Adrenal gland (tissue), 12 donors: ENCODE data around the gene ATXN3L. TPM values are rescaled to one million over a fixed set of nuclear protein-coding genes. Genes with fewer than 3 reads are reported as not detected.
"Not testable (repeated sequence)": the region's sequence is repeated elsewhere in the genome, so short reads cannot be mapped to it uniquely, and the experiment has no call there.

ENCODE experiments used
- DNase-seq, 7 donors: peaks; one replicate each; pipeline ENCODE4 v3.0.0-alpha.2; 2019 to 2020
- H3K27ac ChIP-seq, 5 donors: fragments of 200-600 bp; sonication (generic) in 4 of 5; 1 replicate in 3 of 5; 2 replicates in 2 of 5; pipeline versions ENCODE4 v1.5.1 to v1.8.0; 2016 to 2020; ENCODE audit warnings: mild to moderate bottlenecking in 1 of 5
- H3K27me3 ChIP-seq: fragments of 200-600 bp; 2 replicates; pipeline ENCODE4 v1.8.0; 2021
- H3K36me3 ChIP-seq, 2 donors: fragments of 200-600 bp; replicated peaks in 1 of 2; 1 replicate in 1 of 2; 2 replicates in 1 of 2; pipeline versions ENCODE4 v1.5.1 to v1.8.0; 2018 to 2022
- H3K4me1 ChIP-seq, 2 donors: fragments of 200-600 bp; replicated peaks in 1 of 2; 1 replicate in 1 of 2; 2 replicates in 1 of 2; pipeline versions ENCODE4 v1.5.1 to v1.8.0; 2018 to 2021
- H3K4me3 ChIP-seq, 4 donors: fragments of 200-600 bp; sonication (generic) in 3 of 4; one replicate each; pipeline ENCODE4 v1.5.1; 2016 to 2018
- H3K9me3 ChIP-seq, 3 donors: fragments of 200-600 bp; sonication (generic) in 1 of 3; replicated peaks in 1 of 3; 1 replicate in 2 of 3; 2 replicates in 1 of 3; pipeline versions ENCODE4 v1.5.1 to v1.8.0; 2016 to 2021
- CTCF ChIP-seq, 6 experiments: fragments of 450-650 bp in 4 of 6; fragments of 200-600 bp in 2 of 6; sonication (generic) in 1 of 6; IDR thresholded peaks; 1 replicate in 5 of 6; 2 replicates in 1 of 6; pipeline versions ENCODE4 v1.5.1 to v1.8.0; 2016 to 2021; ENCODE audit warnings: antibody characterized with exemption in 6 of 6, mild to moderate bottlenecking in 2 of 6, moderate library complexity in 1 of 6
- POLR2A ChIP-seq, 2 donors: fragments of 450-650 bp; IDR thresholded peaks; one replicate each; pipeline ENCODE4 v1.6.1; 2017; ENCODE audit warnings: antibody characterized with exemption in 2 of 2, mild to moderate bottlenecking in 2 of 2, moderate library complexity in 1 of 2
- WGBS, 4 donors: extraction: QIAGEN DNeasy Blood & Tissue Kit in 2 of 4; methylation state at CpG; one replicate each; pipeline versions ENCODE4 v1.1.5 to v1.1.7; 2013 to 2017; 5-methylcytosine and 5-hydroxymethylcytosine counted together
- intact Hi-C, 2 donors: fragments of 100-400 bp; cut with DNase I; formaldehyde crosslinking; loops; one replicate each; pipeline versions ENCODE4 v1.14.1 to v1.15.0; 2022 to 2023
- polyA plus RNA-seq, 3 donors: library from polyadenylated mRNA; stranded (reverse); fragments of 200-250 nt in 2 of 3; fragments of 350-450 nt in 1 of 3; fragmentation: Illumina TruSeq in 1 of 3; extraction: RNeasy Lipid Tissue Mini Kit (QIAGEN cat#74804) in 1 of 3; gene quantifications; one replicate each; pipeline ENCODE4 v1.2.3, GENCODE V29; 2013 to 2014
- total RNA-seq, 9 donors: library from RNA; depleted of rRNA in 4 of 9; stranded (reverse); fragments of >200 nt in 4 of 9; fragments of 120-200 nt in 1 of 9; fragmentation: NEBNext Ultra II Directional in 1 of 9; extraction: Animal tissue kit (Norgen Biotek cat#: 25700) in 1 of 9; gene quantifications; one replicate each; pipeline versions ENCODE4 v1.1.0 to v1.2.4, GENCODE V29; 2013 to 2023
- donor health status: healthy with polysubstance abuse.
- donor health status: Bipolar disorder and iron deficiency.
- donor health status: DM: yes; HTN: yes; CAD: no.
- donor health status: DM: no; HTN: no; CAD: no.
- donor health status: DM: no; HTN: no; CAD: no.
- donor health status: DM: yes; HTN: yes; CAD: no.

Gene ATXN3L
- total and polyA plus RNA-seq, 12 donors: not detected

- intact Hi-C loops: no loop called here
- TF ChIP-seq CTCF (IDR thresholded peaks at IDR 0.05): no peak
- TF ChIP-seq POLR2A (IDR thresholded peaks at IDR 0.05): no peak
- no peaks in the 10 kb centered on the region for H3K4me1 ChIP-seq
- peaks cover 6% of the 10 kb centered on the region for H3K27me3 ChIP-seq
- 58 to 82% (median 73%) methylated on average over 3 of the region's 3 CpGs for WGBS, 4 donors
- no peak overlapping the region for H3K27ac ChIP-seq
- DNase-seq: no peak
- no peaks in the 10 kb centered on the region for H3K9me3 ChIP-seq
- H3K4me3 ChIP-seq: no peak overlapping the region
- no peaks in the 10 kb centered on the region for H3K36me3 ChIP-seq
Observed at GRCh38 chrX:13304052-13304451, 15.8 kb downstream of the ATXN3L start.

DNA sequence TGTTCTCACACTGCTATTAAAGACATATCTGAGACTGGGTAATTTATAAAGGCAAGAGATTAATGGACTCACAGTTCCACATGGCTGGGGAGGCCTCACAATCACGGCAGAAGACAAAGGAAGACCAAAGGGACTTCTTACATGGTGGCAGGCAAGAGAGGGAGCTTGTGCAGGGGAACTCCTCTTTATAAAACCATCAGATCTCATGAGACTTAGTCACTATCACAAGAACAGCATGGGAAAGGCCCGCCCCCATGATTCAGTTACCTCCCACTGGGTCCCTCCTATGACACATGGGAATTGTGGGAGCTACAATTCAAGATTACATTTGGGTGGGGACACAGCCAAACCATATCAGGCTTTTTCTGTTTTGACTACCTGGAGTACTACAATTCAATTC, 16.6 kb downstream of the ATXN3L start:
- H3K27ac ChIP-seq, H3K4me1 ChIP-seq, H3K4me3 ChIP-seq, DNase-seq, H3K27me3 ChIP-seq, H3K9me3 ChIP-seq, intact Hi-C loops, H3K36me3 ChIP-seq: not testable (repeated sequence)
- 61 to 91% (median 78%) methylated on average over 2 of the region's 2 CpGs for WGBS, 4 donors

DNA sequence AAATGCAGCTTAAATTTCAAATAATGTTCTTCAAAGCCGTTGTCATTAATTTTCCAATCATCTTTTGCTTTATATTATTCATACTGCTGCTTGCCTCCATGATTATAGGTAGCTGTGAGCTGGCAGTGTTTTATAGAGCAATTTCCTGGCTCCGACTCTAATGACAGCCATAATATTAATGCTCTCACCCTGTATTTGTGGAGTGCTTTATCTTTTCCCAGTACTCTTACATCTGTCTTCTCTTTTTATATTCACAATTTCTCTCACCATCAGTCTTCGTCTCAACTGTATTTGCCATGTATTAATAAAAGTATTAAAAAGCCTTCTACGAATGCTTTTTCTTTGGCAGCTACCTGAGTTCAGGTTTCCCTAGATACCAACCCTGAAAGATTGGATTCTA, 21.0 kb downstream of the ATXN3L start:
- Histone ChIP-seq H3K9me3 (no peaks in the 10 kb centered on the region), H3K27me3 (no peaks in the 10 kb centered on the region), H3K27ac (no peak overlapping the region), H3K4me3 (no peak overlapping the region), H3K36me3 (no peaks in the 10 kb centered on the region), H3K4me1 (no peaks in the 10 kb centered on the region)
- intact Hi-C loops: no loop called here
- 70 to 92% (median 82%) methylated on average over 4 of the region's 4 CpGs for WGBS, 4 donors
- no peak for DNase-seq
- TF ChIP-seq POLR2A (IDR thresholded peaks at IDR 0.05) (no peak), CTCF (IDR thresholded peaks at IDR 0.05) (no peak)

DNA sequence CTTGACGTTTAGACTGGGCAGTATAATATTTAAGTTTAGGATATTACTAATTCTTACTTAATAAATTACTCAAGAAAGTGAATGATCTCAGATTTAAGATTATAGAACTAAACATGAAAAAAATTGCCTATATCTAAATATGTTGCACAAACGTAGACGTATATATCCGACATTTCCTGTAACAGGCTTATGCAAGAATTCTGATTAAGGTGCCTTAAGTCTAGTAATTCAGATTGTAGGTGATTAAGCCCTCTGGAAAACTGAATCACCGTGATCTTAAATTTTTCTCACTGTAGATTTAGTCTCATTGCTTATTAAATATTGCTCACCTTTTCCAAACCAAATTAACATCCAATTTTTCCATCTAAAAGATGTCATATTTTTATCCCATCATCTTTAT, 24.0 kb downstream of the ATXN3L start:
- Histone ChIP-seq H3K27ac (no peak overlapping the region), H3K9me3 (no peaks in the 10 kb centered on the region), H3K4me1 (no peaks in the 10 kb centered on the region), H3K4me3 (no peak overlapping the region), H3K36me3 (no peaks in the 10 kb centered on the region), H3K27me3 (no peaks in the 10 kb centered on the region)
- WGBS, 4 donors: 68 to 85% (median 82%) methylated on average over 5 of the region's 5 CpGs
- intact Hi-C loops: no loop called here
- TF ChIP-seq CTCF (IDR thresholded peaks at IDR 0.05) (no peak), POLR2A (IDR thresholded peaks at IDR 0.05) (no peak)
- DNase-seq: no peak

GRCh38 chrX:13293700-13294099, 26.2 kb downstream of the ATXN3L start:
- intact Hi-C loops: no loop called here
- no peaks in the 10 kb centered on the region for H3K36me3 ChIP-seq
- no peak overlapping the region for H3K4me3 ChIP-seq
- no peak overlapping the region for H3K27ac ChIP-seq
- no peak for DNase-seq
- TF ChIP-seq CTCF (IDR thresholded peaks at IDR 0.05) (no peak), POLR2A (IDR thresholded peaks at IDR 0.05) (no peak)
- no peaks in the 10 kb centered on the region for H3K27me3 ChIP-seq
- H3K4me1 ChIP-seq: no peaks in the 10 kb centered on the region
- H3K9me3 ChIP-seq: no peaks in the 10 kb centered on the region
- 50 to 60% (median 57%) methylated on average over 6 of the region's 6 CpGs for WGBS, 4 donors
